ENCODE results near the gene KCNQ2. TPM values are rescaled to one million over a fixed set of nuclear protein-coding genes. Genes with fewer than 3 reads are reported as not detected.

Gene KCNQ2
- total and polyA plus RNA-seq, 2 experiments from 2014 or later = 68.5 to 92.4 TPM

DNA sequence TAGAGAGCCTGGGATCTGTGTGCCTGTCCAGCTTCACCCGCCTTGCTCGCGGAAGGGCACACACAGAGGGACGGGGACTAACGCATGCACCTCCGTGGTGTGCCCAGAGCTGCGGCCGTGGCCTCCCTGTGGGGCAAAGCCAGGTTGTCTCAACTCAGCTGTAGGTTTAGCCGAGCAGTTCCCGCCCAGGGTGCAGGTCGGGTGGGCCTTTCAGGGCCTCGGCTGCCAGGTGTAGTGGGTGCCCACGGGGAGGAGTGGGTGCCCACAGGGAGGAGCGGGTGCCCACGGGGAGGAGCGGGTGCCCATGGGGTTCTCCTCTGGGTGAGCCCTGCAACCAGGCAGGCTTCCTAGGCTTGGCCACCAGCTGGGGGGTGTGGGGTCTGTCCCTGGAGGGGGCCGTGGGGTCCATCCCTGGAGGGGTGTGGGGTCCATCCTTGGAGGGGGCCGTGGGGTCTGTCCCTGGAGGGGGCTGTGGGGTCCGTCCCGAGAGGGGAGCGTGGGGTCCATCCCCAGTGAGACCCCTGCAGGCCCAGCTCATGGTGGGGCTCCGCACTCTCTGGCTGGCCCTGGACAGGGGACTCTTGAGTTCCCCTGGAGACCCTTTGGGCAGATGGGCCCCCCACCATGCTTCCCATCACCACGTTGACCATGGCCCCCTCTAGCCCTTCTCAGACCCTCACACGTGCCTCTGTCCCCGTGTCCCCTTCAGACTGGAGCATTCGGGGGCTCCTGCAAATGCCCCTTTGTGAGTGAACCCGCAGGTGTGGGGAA lies 73.5 kb downstream of the KCNQ2 start (continued):
- no peak for TF ChIP-seq ETS1 (IDR thresholded peaks at IDR 0.05)
- no peak for TF ChIP-seq EZH2 (IDR thresholded peaks at IDR 0.05; ENCODE audit: low read depth, unreplicated experiment)
- no peak for TF ChIP-seq NANOG (IDR thresholded peaks at IDR 0.05; ENCODE audit: borderline replicate concordance)
- TF ChIP-seq, protein P1, sequence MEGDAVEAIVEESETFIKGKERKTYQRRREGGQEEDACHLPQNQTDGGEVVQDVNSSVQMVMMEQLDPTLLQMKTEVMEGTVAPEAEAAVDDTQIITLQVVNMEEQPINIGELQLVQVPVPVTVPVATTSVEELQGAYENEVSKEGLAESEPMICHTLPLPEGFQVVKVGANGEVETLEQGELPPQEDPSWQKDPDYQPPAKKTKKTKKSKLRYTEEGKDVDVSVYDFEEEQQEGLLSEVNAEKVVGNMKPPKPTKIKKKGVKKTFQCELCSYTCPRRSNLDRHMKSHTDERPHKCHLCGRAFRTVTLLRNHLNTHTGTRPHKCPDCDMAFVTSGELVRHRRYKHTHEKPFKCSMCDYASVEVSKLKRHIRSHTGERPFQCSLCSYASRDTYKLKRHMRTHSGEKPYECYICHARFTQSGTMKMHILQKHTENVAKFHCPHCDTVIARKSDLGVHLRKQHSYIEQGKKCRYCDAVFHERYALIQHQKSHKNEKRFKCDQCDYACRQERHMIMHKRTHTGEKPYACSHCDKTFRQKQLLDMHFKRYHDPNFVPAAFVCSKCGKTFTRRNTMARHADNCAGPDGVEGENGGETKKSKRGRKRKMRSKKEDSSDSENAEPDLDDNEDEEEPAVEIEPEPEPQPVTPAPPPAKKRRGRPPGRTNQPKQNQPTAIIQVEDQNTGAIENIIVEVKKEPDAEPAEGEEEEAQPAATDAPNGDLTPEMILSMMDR (conservative IDR thresholded peaks at IDR 0.05; ENCODE audit: low read depth in 2 of 2) = no peak
- no peak for TF ChIP-seq POLR2AphosphoS5 (IDR thresholded peaks at IDR 0.05; ENCODE audit: low read depth)
- no peak for TF ChIP-seq CREB1 (CRISPR knock-in tag; IDR thresholded peaks at IDR 0.05; ENCODE audit: low read depth)
- no peak for TF ChIP-seq STAT1 (IDR thresholded peaks at IDR 0.05; ENCODE audit: unreplicated experiment)
- no peak for TF ChIP-seq JUNB (IDR thresholded peaks at IDR 0.05; ENCODE audit: unreplicated experiment)

DNA sequence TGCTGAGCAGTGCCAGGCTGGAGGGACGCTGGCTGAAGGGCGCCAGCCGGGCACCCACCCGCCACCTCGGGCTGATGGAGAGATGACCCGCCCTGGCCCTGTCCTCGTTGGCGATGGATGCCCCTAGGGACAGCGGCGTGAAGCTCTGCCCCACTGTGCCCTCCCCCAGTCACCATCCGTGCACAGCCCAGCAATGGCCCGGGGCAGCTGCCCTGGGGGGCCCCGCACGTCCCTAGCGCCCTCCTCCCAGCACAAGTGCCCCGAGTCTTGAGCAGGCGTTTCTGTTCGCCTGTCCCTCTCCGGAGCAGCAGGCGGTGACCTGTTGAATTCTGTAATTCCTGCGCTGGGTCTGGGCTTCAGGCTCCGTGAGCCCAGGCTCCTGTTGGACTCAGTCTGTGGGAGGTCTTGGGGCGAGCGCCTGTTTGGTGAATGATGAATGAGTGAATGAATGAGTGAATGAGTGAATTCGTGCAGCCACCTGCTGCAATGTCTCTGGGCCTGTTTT lies 74.5 kb downstream of the KCNQ2 start:
- H3K27ac Mint-ChIP-seq = no peak overlapping the region
- ATAC-seq = no peak
- Histone ChIP-seq H3K9me2 (ENCODE audit: insufficient read depth) (no peaks in the 10 kb centered on the region), H3K4me1 (ENCODE audit: insufficient read depth) (peaks cover 17% of the 10 kb centered on the region), H3K36me3 (ENCODE audit: insufficient read depth) (no peaks in the 10 kb centered on the region), H3K27me3 (ENCODE audit: insufficient read depth) (no peaks in the 10 kb centered on the region), H3K4me3 (no peak overlapping the region), H3K27ac (ENCODE audit: low read depth) (no peak overlapping the region), H4K20me1 (replicated peaks; ENCODE audit: insufficient read depth) (no peaks in the 10 kb centered on the region), H2AFZ (no peak overlapping the region), H3K4me2 (no peak overlapping the region), H3F3A (replicated peaks; ENCODE audit: low read depth) (peaks cover 6% of the 10 kb centered on the region; the same call in 1 of the 2 replicates), H3K79me2 (replicated peaks; ENCODE audit: insufficient read depth) (no peaks in the 10 kb centered on the region)
- peaks cover 4% of the 10 kb centered on the region; the same call in 2 of the 3 replicates for H3K36me3 Mint-ChIP-seq (ENCODE audit: low read depth)
- peaks cover 6% of the 10 kb centered on the region; the same call in 2 of the 3 replicates for H3K9me3 Mint-ChIP-seq
- peaks cover 25% of the 10 kb centered on the region for H3K4me1 Mint-ChIP-seq
- no peak for DNase-seq (ENCODE audit: low spot score)
- no peak overlapping the region; the same call in 2 of the 3 replicates for H3K4me3 Mint-ChIP-seq
- H3K27me3 Mint-ChIP-seq (ENCODE audit: insufficient read depth, low read depth, poor library complexity) = peaks cover 22% of the 10 kb centered on the region
- TF ChIP-seq ZNF114 (CRISPR knock-in tag; IDR thresholded peaks at IDR 0.05) (no peak), ETS1 (IDR thresholded peaks at IDR 0.05) (no peak), ZNF331 (CRISPR knock-in tag; IDR thresholded peaks at IDR 0.05; ENCODE audit: low read depth) (no peak), NANOG (IDR thresholded peaks at IDR 0.05; ENCODE audit: borderline replicate concordance) (no peak), CREB1 (CRISPR knock-in tag; IDR thresholded peaks at IDR 0.05; ENCODE audit: low read depth) (no peak), STAT1 (IDR thresholded peaks at IDR 0.05; ENCODE audit: unreplicated experiment) (no peak), JUNB (IDR thresholded peaks at IDR 0.05; ENCODE audit: unreplicated experiment) (no peak)
- TF ChIP-seq, protein P2, sequence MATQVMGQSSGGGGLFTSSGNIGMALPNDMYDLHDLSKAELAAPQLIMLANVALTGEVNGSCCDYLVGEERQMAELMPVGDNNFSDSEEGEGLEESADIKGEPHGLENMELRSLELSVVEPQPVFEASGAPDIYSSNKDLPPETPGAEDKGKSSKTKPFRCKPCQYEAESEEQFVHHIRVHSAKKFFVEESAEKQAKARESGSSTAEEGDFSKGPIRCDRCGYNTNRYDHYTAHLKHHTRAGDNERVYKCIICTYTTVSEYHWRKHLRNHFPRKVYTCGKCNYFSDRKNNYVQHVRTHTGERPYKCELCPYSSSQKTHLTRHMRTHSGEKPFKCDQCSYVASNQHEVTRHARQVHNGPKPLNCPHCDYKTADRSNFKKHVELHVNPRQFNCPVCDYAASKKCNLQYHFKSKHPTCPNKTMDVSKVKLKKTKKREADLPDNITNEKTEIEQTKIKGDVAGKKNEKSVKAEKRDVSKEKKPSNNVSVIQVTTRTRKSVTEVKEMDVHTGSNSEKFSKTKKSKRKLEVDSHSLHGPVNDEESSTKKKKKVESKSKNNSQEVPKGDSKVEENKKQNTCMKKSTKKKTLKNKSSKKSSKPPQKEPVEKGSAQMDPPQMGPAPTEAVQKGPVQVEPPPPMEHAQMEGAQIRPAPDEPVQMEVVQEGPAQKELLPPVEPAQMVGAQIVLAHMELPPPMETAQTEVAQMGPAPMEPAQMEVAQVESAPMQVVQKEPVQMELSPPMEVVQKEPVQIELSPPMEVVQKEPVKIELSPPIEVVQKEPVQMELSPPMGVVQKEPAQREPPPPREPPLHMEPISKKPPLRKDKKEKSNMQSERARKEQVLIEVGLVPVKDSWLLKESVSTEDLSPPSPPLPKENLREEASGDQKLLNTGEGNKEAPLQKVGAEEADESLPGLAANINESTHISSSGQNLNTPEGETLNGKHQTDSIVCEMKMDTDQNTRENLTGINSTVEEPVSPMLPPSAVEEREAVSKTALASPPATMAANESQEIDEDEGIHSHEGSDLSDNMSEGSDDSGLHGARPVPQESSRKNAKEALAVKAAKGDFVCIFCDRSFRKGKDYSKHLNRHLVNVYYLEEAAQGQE (IDR thresholded peaks at IDR 0.05; ENCODE audit: unreplicated experiment) = no peak
- TF ChIP-seq, protein P1 (conservative IDR thresholded peaks at IDR 0.05; ENCODE audit: low read depth in 2 of 2) = no peak

Data from GM23338 (cell line).